Body of pancreas (tissue), 4 donors: Measurements from ENCODE around the gene SWI5. TPM values are rescaled to one million over a fixed set of nuclear protein-coding genes. Genes with fewer than 3 reads are reported as not detected.

Experiments used
- ATAC-seq: fragments of 150-250 bp; one replicate; pipeline ENCODE4 v1.9.1; 2016
- DNase-seq, 4 donors: peaks; one replicate each; pipeline ENCODE4 v3.0.0-alpha.2; 2019
- H3K27ac ChIP-seq, 4 donors: fragments of 200-600 bp; sonication (generic); 1 replicate in 3 of 4; 2 replicates in 1 of 4; pipeline versions ENCODE4 v1.5.1 to v1.6.1; 2016 to 2019; ENCODE audit warnings: mild to moderate bottlenecking in 1 of 4, mixed read lengths in 1 of 4, moderate library complexity in 1 of 4
- H3K27me3 ChIP-seq, 2 donors: fragments of 200-600 bp; sonication (generic); one replicate each; pipeline ENCODE4 v1.6.0; 2016; ENCODE audit warnings: mild to moderate bottlenecking in 1 of 2
- H3K36me3 ChIP-seq, 2 donors: fragments of 200-600 bp; sonication (generic); replicated peaks in 1 of 2; 2 replicates each; pipeline ENCODE4 v1.5.1; 2016; ENCODE audit warnings: low read depth in 2 of 2; ENCODE audit not compliant: insufficient read depth in 1 of 2
- H3K4me1 ChIP-seq: fragments of 200-600 bp; sonication (generic); one replicate; pipeline ENCODE4 v1.6.0; 2016
- H3K4me3 ChIP-seq, 2 donors: fragments of 200-600 bp; sonication (generic); 1 replicate in 1 of 2; 2 replicates in 1 of 2; pipeline ENCODE4 v1.5.1; 2016 to 2019
- H3K9me3 ChIP-seq, 3 donors: fragments of 200-600 bp; sonication (generic); 1 replicate in 2 of 3; 2 replicates in 1 of 3; pipeline ENCODE4 v1.5.1; 2016
- POLR2A ChIP-seq, 3 donors: fragments of 450-650 bp; IDR thresholded peaks; one replicate each; pipeline ENCODE4 v1.6.1; 2016; ENCODE audit warnings: antibody characterized with exemption in 3 of 3, mild to moderate bottlenecking in 2 of 3
- WGBS, 2 donors: methylation state at CpG; one replicate each; pipeline ENCODE4 v1.1.5; 2017; 5-methylcytosine and 5-hydroxymethylcytosine counted together
- intact Hi-C: fragments of 100-400 bp; cut with DNase I; formaldehyde crosslinking; loops from one replicate; pipeline ENCODE4 v1.15.1; 2023
- total RNA-seq, 2 donors: library from RNA; depleted of rRNA; stranded (reverse); fragments of >200 nt; gene quantifications; one replicate each; pipeline ENCODE4 v1.1.0, GENCODE V29; 2016
- TF ChIP-seq, protein P1 (sequence below), 7 experiments: fragments of 450-650 bp in 4 of 7; fragments of 200-600 bp in 3 of 7; sonication (generic) in 3 of 7; IDR thresholded peaks; one replicate each; pipeline ENCODE4 v1.5.1; 2016 to 2019; ENCODE audit warnings: antibody characterized with exemption in 7 of 7

Gene SWI5
- total RNA-seq, 2 donors from 2014 or later: 14.5 to 20.1 TPM

DNA sequence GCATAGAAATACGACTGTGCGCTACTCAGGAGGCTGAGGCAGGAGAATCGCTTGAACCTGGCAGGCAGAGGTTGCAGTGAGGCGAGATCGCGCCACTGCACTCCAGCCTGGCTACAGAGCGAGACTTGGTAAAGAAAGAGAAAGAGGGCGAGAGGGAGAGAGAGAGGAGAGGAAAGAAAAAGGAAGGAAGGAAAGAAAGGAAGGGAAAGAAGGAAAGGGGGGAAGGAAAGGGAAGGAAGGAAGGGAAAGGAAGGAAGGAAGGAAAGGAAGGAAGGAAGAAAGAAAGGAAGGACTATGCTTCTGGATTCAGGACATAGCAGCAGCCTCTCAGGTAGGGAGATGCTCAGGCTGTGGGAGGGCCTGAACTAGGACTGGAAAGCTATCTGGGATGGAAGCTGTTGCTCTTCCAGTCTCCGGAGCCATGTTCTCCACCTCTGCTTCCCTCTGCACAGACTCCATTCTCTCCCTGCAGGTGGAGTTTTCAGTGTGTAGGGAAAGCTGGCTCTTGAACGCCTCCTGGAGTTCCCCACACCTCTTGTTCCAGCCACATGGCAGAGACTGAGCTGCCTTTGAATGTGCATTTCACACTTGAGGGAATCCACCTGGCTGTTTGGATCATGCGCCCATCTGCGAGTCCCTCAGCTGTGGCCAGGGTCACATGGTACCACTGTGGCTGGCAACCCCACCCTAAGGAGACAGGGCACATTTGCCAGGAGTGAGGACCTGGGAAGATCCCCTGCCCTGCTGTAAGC, 9.1 kb downstream of the SWI5 start:
- WGBS, 2 donors: 91 to 92% methylated on average over 10 to 12 of the region's 12 CpGs
- ATAC-seq: no peak
- no peak for TF ChIP-seq POLR2A (IDR thresholded peaks at IDR 0.05)
- TF ChIP-seq, protein P1, sequence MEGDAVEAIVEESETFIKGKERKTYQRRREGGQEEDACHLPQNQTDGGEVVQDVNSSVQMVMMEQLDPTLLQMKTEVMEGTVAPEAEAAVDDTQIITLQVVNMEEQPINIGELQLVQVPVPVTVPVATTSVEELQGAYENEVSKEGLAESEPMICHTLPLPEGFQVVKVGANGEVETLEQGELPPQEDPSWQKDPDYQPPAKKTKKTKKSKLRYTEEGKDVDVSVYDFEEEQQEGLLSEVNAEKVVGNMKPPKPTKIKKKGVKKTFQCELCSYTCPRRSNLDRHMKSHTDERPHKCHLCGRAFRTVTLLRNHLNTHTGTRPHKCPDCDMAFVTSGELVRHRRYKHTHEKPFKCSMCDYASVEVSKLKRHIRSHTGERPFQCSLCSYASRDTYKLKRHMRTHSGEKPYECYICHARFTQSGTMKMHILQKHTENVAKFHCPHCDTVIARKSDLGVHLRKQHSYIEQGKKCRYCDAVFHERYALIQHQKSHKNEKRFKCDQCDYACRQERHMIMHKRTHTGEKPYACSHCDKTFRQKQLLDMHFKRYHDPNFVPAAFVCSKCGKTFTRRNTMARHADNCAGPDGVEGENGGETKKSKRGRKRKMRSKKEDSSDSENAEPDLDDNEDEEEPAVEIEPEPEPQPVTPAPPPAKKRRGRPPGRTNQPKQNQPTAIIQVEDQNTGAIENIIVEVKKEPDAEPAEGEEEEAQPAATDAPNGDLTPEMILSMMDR (IDR thresholded peaks at IDR 0.05): no peak
- Histone ChIP-seq H3K36me3 (peaks cover 0 to 2% of the 10 kb centered on the region in 2 donors), H3K4me3 (no peak overlapping the region), H3K27me3 (no peaks in the 10 kb centered on the region), H3K27ac (no peak overlapping the region), H3K4me1 (no peaks in the 10 kb centered on the region), H3K9me3 (no peaks in the 10 kb centered on the region)
- DNase-seq: no peak
- intact Hi-C loops: no loop called here

DNA sequence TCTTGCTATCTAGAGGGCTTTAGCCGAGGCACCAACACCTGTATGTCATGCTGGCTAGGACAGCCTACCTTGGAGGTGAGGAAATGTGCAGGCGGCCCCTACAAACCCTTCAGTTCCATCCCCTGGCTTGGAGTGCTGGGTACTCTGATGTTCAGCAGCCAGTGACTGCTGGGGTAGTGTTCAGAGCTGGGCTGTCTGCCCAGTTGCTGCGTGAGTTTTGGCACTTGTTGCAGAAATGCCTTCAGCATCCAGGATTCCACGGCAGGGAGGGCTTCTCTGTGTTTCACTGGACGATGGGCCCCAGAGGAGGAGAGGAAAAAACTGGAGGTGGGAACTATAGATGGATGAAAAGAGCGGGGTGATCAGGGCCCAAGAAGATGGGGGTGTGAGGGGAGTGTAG, 10.4 kb downstream of the SWI5 start:
- Histone ChIP-seq H3K4me1 (no peaks in the 10 kb centered on the region), H3K27ac (no peak overlapping the region), H3K9me3 (no peaks in the 10 kb centered on the region), H3K4me3 (no peak overlapping the region), H3K27me3 (no peaks in the 10 kb centered on the region), H3K36me3 (peaks cover 0 to 2% of the 10 kb centered on the region in 2 donors)
- TF ChIP-seq POLR2A (IDR thresholded peaks at IDR 0.05): no peak
- TF ChIP-seq, protein P1 (IDR thresholded peaks at IDR 0.05): no peak
- ATAC-seq (no peak), DNase-seq (no peak)
- intact Hi-C loops: no loop called here
- 74 to 77% methylated on average over 5 to 6 of the region's 6 CpGs for WGBS, 2 donors

DNA sequence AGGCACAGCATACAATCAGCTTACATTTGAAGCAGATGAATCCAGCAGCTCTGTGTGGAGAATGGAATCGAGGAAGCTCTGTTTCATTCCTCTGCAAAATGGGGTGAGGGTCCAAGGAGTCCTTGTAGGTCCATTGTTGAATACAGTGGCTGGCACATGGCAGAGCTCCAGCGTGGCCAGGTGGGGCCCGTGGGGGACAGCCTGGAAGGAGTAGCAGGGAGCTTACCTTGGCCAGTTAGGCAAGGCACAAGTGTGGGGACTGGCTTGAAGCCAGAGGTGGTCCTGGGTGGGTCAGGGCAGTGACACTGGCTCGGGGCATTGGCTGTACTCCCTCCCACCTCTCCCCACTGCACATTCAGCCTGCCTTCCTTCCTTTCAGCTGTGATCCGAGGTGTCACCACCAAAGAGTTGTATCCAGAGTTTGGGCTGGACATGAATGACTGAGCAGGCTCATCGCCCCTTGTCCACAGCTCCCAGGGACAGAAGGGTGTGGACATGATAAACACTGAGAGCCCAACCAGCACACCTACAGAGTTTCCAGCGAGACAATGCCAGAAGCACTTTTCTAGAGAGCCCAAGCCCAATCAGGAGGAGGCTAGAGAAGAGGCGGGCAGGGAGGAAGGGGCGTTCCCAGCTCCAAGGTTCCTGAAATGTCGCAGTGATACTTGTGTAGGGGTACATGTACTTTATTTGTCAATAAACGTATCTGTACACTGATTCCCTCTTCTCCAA, 12.4 kb downstream of the SWI5 start:
- Histone ChIP-seq H3K4me3 (no peak overlapping the region), H3K9me3 (no peaks in the 10 kb centered on the region), H3K27me3 (no peaks in the 10 kb centered on the region), H3K27ac (no peak overlapping the region), H3K4me1 (no peaks in the 10 kb centered on the region), H3K36me3 (peaks cover 0 to 2% of the 10 kb centered on the region in 2 donors)
- TF ChIP-seq POLR2A (IDR thresholded peaks at IDR 0.05): no peak
- TF ChIP-seq, protein P1 (IDR thresholded peaks at IDR 0.05): no peak
- DNase-seq: no peak
- intact Hi-C loops: no loop called here
- no peak for ATAC-seq
- 73 to 82% methylated on average over 3 to 11 of the region's 11 CpGs for WGBS, 2 donors

DNA sequence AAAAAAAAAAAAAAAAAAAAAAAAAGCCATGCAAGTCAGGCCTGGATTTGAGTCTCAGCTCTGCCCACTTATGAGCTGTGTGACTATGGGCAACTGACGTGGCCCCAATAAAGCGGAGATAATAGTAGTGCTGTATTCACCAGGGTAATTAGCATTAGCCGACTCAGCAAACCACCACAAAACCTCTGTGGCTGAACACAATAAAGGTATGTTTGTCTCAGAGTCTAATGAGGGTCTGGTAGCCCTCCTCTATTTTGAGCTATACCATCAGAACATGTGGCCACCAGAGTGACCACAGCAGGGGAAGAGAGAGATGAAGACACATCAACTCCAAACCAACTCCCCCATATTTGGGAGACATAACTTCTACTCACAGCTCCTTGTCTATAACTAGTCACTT, 15.9 kb downstream of the SWI5 start:
- Histone ChIP-seq H3K36me3 (peaks cover 0 to 2% of the 10 kb centered on the region in 2 donors), H3K27ac (no peak overlapping the region), H3K4me1 (peaks cover 7% of the 10 kb centered on the region), H3K4me3 (no peak overlapping the region), H3K9me3 (no peaks in the 10 kb centered on the region), H3K27me3 (no peaks in the 10 kb centered on the region)
- ATAC-seq (no peak), DNase-seq (no peak)
- no peak for TF ChIP-seq POLR2A (IDR thresholded peaks at IDR 0.05)
- TF ChIP-seq, protein P1 (IDR thresholded peaks at IDR 0.05): no peak
- intact Hi-C loops: no loop called here
- WGBS, 2 donors: 89 to 94% methylated on average over 3 of the region's 3 CpGs
